ENCODE data around the gene SLC34A2.

SLC34A2 gene

GRCh38 chr4:25663781-25664180 lies 8.1 kb downstream of the SLC34A2 start:
- DNase-seq: no peak

GRCh38 chr4:25666031-25666630 lies 10.5 kb downstream of the SLC34A2 start:
- no peak for DNase-seq

- no peak for DNase-seq
Measured at GRCh38 chr4:25667931-25668557, 12.4 kb downstream of the SLC34A2 start.

- DNase-seq: no peak
Measured at GRCh38 chr4:25670991-25671390, 15.3 kb downstream of the SLC34A2 start.

GRCh38 chr4:25672756-25673155 lies 17.1 kb downstream of the SLC34A2 start:
- no peak for DNase-seq

- DNase-seq: no peak
Measured at GRCh38 chr4:25674386-25674785, 18.7 kb downstream of the SLC34A2 start.

GRCh38 chr4:25676221-25676620 lies 20.6 kb downstream of the SLC34A2 start:
- no peak for DNase-seq

- DNase-seq: no peak
Measured at GRCh38 chr4:25677157-25677556, 21.5 kb downstream of the SLC34A2 start.

GRCh38 chr4:25677943-25678342 lies 22.3 kb downstream of the SLC34A2 start:
- no peak for DNase-seq

GRCh38 chr4:25687773-25688172 lies 32.1 kb downstream of the SLC34A2 start:
- no peak for DNase-seq

- no peak for DNase-seq
Measured at GRCh38 chr4:25694466-25694865, 38.8 kb downstream of the SLC34A2 start.

- no peak for DNase-seq
Measured at GRCh38 chr4:25696409-25696808, 40.8 kb downstream of the SLC34A2 start.

- no peak for DNase-seq
Measured at GRCh38 chr4:25697516-25697915, 41.9 kb downstream of the SLC34A2 start.

GRCh38 chr4:25700661-25701060 lies 45.0 kb downstream of the SLC34A2 start:
- no peak for DNase-seq

- no peak for DNase-seq
Measured at GRCh38 chr4:25702848-25703247, 47.2 kb downstream of the SLC34A2 start.

- DNase-seq: no peak
Measured at GRCh38 chr4:25703731-25704388, 48.2 kb downstream of the SLC34A2 start.

- DNase-seq: no peak
Measured at GRCh38 chr4:25704516-25704915, 48.9 kb downstream of the SLC34A2 start.

- no peak for DNase-seq
Measured at GRCh38 chr4:25710637-25711036, 55.0 kb downstream of the SLC34A2 start.

- DNase-seq: no peak
Measured at GRCh38 chr4:25712611-25713010, 57.0 kb downstream of the SLC34A2 start.

GRCh38 chr4:25713812-25714211 lies 58.2 kb downstream of the SLC34A2 start:
- no peak for DNase-seq

GRCh38 chr4:25722964-25723363 lies 67.3 kb downstream of the SLC34A2 start:
- DNase-seq: no peak

- no peak for DNase-seq
Measured at GRCh38 chr4:25723409-25723808, 67.8 kb downstream of the SLC34A2 start.

- no peak for DNase-seq
Measured at GRCh38 chr4:25725870-25726269, 70.2 kb downstream of the SLC34A2 start.

- no peak for DNase-seq
Measured at GRCh38 chr4:25727711-25728493, 72.3 kb downstream of the SLC34A2 start.
